ENCODE data around the gene TRIAP1. TPM values are rescaled to one million over a fixed set of nuclear protein-coding genes. Genes with fewer than 3 reads are reported as not detected.
A peak's percentile ranks its signal among the peaks of the same experiment; 100 is the strongest.

TRIAP1 gene
- polyA plus RNA-seq, 5 donors = 33.5 to 46.2 (median 38.9) TPM

GRCh38 chr12:120437735-120438494 is 8.3 kb downstream of the TRIAP1 start, which contains the start of gene COX6A1:
Gene COX6A1, plus strand, starts transcription at chr12:120438113. Its CDS starts 14 bp downstream, at chr12:120438127.
- DNase-seq = peak; percentile 89 to 91

- DNase-seq = no peak
Measured at GRCh38 chr12:120432772-120433525, 13.2 kb downstream of the TRIAP1 start.

GRCh38 chr12:120429368-120429767 is 16.8 kb downstream of the TRIAP1 start:
- no peak for DNase-seq

- DNase-seq = no peak
Measured at GRCh38 chr12:120428597-120429229, 17.5 kb downstream of the TRIAP1 start.

GRCh38 chr12:120425797-120426196 is 20.4 kb downstream of the TRIAP1 start:
- no peak for DNase-seq

GRCh38 chr12:120422892-120423456 is 23.2 kb downstream of the TRIAP1 start:
- DNase-seq = no peak

GRCh38 chr12:120421701-120422100 is 24.5 kb downstream of the TRIAP1 start:
- no peak for DNase-seq

GRCh38 chr12:120417917-120418580 is 28.1 kb downstream of the TRIAP1 start:
- DNase-seq = no peak

GRCh38 chr12:120416490-120417216 is 29.5 kb downstream of the TRIAP1 start:
- DNase-seq = no peak

GRCh38 chr12:120413901-120414695 is 32.1 kb downstream of the TRIAP1 start:
- DNase-seq = no peak

GRCh38 chr12:120412421-120412820 is 33.8 kb downstream of the TRIAP1 start:
- DNase-seq = no peak

GRCh38 chr12:120408771-120409170 is 37.4 kb downstream of the TRIAP1 start:
- DNase-seq = no peak

- DNase-seq = no peak
Measured at GRCh38 chr12:120406553-120406952, 39.6 kb downstream of the TRIAP1 start.

- no peak for DNase-seq
Measured at GRCh38 chr12:120406069-120406468, 40.1 kb downstream of the TRIAP1 start.

- DNase-seq = no peak
Measured at GRCh38 chr12:120404271-120404670, 41.9 kb downstream of the TRIAP1 start.

- no peak for DNase-seq
Measured at GRCh38 chr12:120403869-120404268, 42.3 kb downstream of the TRIAP1 start.

- no peak for DNase-seq
Measured at GRCh38 chr12:120402217-120402616, 44.0 kb downstream of the TRIAP1 start.

GRCh38 chr12:120399531-120399930 is 46.7 kb downstream of the TRIAP1 start:
- DNase-seq = no peak

GRCh38 chr12:120397824-120398540 is 48.2 kb downstream of the TRIAP1 start:
- no peak for DNase-seq
